Sigmoid colon (tissue), 7 donors: ENCODE data around the gene ANKRD53. TPM values are rescaled to one million over a fixed set of nuclear protein-coding genes. Genes with fewer than 3 reads are reported as not detected.
A peak's percentile ranks its signal among the peaks of the same experiment; 100 is the strongest.

ENCODE experiments used
- DNase-seq: peaks from one replicate; pipeline ENCODE4 v3.0.0-alpha.2; 2019
- H3K27ac ChIP-seq, 4 donors: fragments of 200-600 bp; sonication (generic); one replicate each; pipeline ENCODE4 v1.5.1; 2016 to 2019; ENCODE audit warnings: mild to moderate bottlenecking in 1 of 4
- H3K27me3 ChIP-seq, 3 donors: fragments of 200-600 bp; sonication (generic); one replicate each; pipeline ENCODE4 v1.5.1; 2019; ENCODE audit warnings: mild to moderate bottlenecking in 1 of 3
- H3K36me3 ChIP-seq, 4 donors: fragments of 200-600 bp; sonication (generic); one replicate each; pipeline ENCODE4 v1.5.1; 2016 to 2019
- H3K4me1 ChIP-seq, 4 donors: fragments of 200-600 bp; sonication (generic); one replicate each; pipeline ENCODE4 v1.5.1; 2017 to 2019
- H3K4me3 ChIP-seq, 4 donors: fragments of 200-600 bp; sonication (generic); one replicate each; pipeline ENCODE4 v1.5.1; 2017 to 2019; ENCODE audit warnings: mild to moderate bottlenecking in 2 of 4, moderate library complexity in 1 of 4
- H3K9me3 ChIP-seq, 4 donors: fragments of 200-600 bp in 3 of 4; sonication (generic) in 3 of 4; one replicate each; pipeline versions ENCODE4 v1.5.1 to v1.6.1; 2013 to 2019
- EP300 ChIP-seq, 4 donors: sonication (generic); formaldehyde crosslinking; IDR thresholded peaks; one replicate each; pipeline ENCODE4 v1.6.1; 2017; ENCODE audit warnings: antibody characterized with exemption in 4 of 4
- POLR2A ChIP-seq, 2 donors: fragments of 450-650 bp; IDR thresholded peaks; one replicate each; pipeline ENCODE4 v1.6.1; 2016; ENCODE audit warnings: antibody characterized with exemption in 2 of 2, mild to moderate bottlenecking in 2 of 2, moderate library complexity in 2 of 2
- POLR2AphosphoS5 ChIP-seq, 4 donors: sonication (generic); formaldehyde crosslinking; IDR thresholded peaks; one replicate each; pipeline ENCODE4 v1.6.1; 2017; ENCODE audit warnings: antibody characterized with exemption in 4 of 4
- WGBS, 2 donors: extraction: QIAGEN DNeasy Blood & Tissue Kit; methylation state at CpG; one replicate each; pipeline ENCODE4 v1.1.7; 2013; 5-methylcytosine and 5-hydroxymethylcytosine counted together
- intact Hi-C: fragments of 100-400 bp; cut with DNase I; formaldehyde crosslinking; loops from one replicate; pipeline ENCODE4 v1.15.1; 2023
- polyA plus RNA-seq, 3 donors: library from polyadenylated mRNA; stranded (reverse); fragments of 200-250 nt; gene quantifications; one replicate each; pipeline ENCODE4 v1.2.3, GENCODE V29; 2013
- total RNA-seq, 4 donors: library from RNA; depleted of rRNA; stranded (reverse); fragments of >200 nt; gene quantifications; one replicate each; pipeline ENCODE4 v1.1.0, GENCODE V29; 2016
- TF ChIP-seq, protein P1 (sequence below), 4 experiments: fragments of 450-650 bp in 3 of 4; fragments of 200-600 bp in 1 of 4; IDR thresholded peaks; one replicate each; pipeline ENCODE4 v1.5.1; 2016 to 2019; ENCODE audit warnings: antibody characterized with exemption in 4 of 4, mild to moderate bottlenecking in 3 of 4, moderate library complexity in 2 of 4
- donor health status: healthy with polysubstance abuse.
- donor health status: Bipolar disorder and iron deficiency.
- donor health status: healthy.

ANKRD53 gene
- total and polyA plus RNA-seq, 7 donors: 0.49 to 1.9 (median 1.0) TPM; not detected in 1

GRCh38 chr2:70983506-70984227, 5.2 kb downstream of the ANKRD53 start:
- H3K4me3 ChIP-seq: no peak overlapping the region
- 92 to 94% methylated on average over 8 of the region's 8 CpGs for WGBS, 2 donors
- peaks cover 6 to 34% (median 24%) of the 10 kb centered on the region in 4 donors for H3K36me3 ChIP-seq
- no peaks in the 10 kb centered on the region for H3K9me3 ChIP-seq
- TF ChIP-seq, protein P1, sequence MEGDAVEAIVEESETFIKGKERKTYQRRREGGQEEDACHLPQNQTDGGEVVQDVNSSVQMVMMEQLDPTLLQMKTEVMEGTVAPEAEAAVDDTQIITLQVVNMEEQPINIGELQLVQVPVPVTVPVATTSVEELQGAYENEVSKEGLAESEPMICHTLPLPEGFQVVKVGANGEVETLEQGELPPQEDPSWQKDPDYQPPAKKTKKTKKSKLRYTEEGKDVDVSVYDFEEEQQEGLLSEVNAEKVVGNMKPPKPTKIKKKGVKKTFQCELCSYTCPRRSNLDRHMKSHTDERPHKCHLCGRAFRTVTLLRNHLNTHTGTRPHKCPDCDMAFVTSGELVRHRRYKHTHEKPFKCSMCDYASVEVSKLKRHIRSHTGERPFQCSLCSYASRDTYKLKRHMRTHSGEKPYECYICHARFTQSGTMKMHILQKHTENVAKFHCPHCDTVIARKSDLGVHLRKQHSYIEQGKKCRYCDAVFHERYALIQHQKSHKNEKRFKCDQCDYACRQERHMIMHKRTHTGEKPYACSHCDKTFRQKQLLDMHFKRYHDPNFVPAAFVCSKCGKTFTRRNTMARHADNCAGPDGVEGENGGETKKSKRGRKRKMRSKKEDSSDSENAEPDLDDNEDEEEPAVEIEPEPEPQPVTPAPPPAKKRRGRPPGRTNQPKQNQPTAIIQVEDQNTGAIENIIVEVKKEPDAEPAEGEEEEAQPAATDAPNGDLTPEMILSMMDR (IDR thresholded peaks at IDR 0.05): no peak
- TF ChIP-seq POLR2AphosphoS5 (IDR thresholded peaks at IDR 0.05) (no peak), POLR2A (IDR thresholded peaks at IDR 0.05) (no peak), EP300 (IDR thresholded peaks at IDR 0.05) (no peak)
- peaks cover 0 to 14% (median 6%) of the 10 kb centered on the region in 4 donors for H3K4me1 ChIP-seq
- peak; percentile 20 for DNase-seq
- no peaks in the 10 kb centered on the region for H3K27me3 ChIP-seq
- intact Hi-C loops: no loop called here
- H3K27ac ChIP-seq: no peak overlapping the region

GRCh38 chr2:70984228-70984575, 5.8 kb downstream of the ANKRD53 start:
- intact Hi-C loops: no loop called here
- Histone ChIP-seq H3K27me3 (no peaks in the 10 kb centered on the region), H3K9me3 (no peaks in the 10 kb centered on the region), H3K4me1 (peaks cover 0 to 10% (median under 1%) of the 10 kb centered on the region in 4 donors), H3K27ac (no peak overlapping the region), H3K4me3 (no peak overlapping the region), H3K36me3 (peaks cover 12 to 39% (median 29%) of the 10 kb centered on the region in 4 donors)
- peak; percentile 37 for DNase-seq
- TF ChIP-seq POLR2AphosphoS5 (IDR thresholded peaks at IDR 0.05) (no peak), POLR2A (IDR thresholded peaks at IDR 0.05) (no peak), EP300 (IDR thresholded peaks at IDR 0.05) (no peak)
- TF ChIP-seq, protein P1 (IDR thresholded peaks at IDR 0.05): no peak
- WGBS, 2 donors: 87 to 88% methylated on average over 3 of the region's 3 CpGs

DNA sequence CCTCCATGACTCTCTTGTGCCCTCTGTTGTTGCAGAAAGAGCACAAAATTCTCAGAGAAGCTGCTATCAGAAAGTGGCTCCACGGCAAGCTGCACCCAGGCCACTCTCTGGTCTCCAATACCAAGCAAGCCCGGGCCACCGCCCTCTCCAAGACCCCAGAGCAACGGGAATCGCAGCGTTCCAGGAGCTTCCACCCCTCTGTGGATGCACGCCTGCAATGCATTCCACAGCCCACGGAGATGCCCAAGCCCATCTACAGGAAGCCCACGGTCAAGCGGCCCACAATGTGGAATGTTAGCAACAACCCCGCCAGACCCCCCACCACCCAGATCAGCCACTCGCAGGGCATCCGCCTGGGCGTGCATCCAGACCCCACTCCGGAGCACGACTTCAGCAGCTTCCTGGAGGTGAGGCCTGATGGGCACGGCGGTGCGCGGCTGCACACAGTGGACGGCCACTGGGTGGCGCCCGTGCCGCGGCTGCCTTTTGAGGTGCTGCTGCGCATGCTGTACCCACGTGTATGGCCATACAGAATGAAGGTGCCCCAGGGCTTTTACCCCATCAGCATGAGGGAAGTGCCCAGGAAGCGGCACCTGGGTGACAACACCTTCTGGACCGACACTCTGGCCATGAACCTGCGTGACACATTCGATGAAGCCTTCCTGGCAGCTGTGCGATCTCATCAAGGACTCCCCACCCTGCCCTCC, 6.3 kb downstream of the ANKRD53 start:
- Histone ChIP-seq H3K36me3 (peaks cover 13 to 44% (median 33%) of the 10 kb centered on the region in 4 donors), H3K9me3 (no peaks in the 10 kb centered on the region), H3K27ac (no peak overlapping the region), H3K27me3 (no peaks in the 10 kb centered on the region), H3K4me3 (no peak overlapping the region), H3K4me1 (peaks cover 0 to 8% (median 0%) of the 10 kb centered on the region in 4 donors)
- TF ChIP-seq EP300 (IDR thresholded peaks at IDR 0.05): no peak
- TF ChIP-seq POLR2AphosphoS5 (IDR thresholded peaks at IDR 0.05): no peak
- TF ChIP-seq, protein P1 (IDR thresholded peaks at IDR 0.05): peak in 3 of 4 experiments; percentile 38 to 70 (median 60)
- intact Hi-C loops: no loop called here
- DNase-seq: peak; percentile 71
- 25 to 29% methylated on average over 32 of the region's 32 CpGs for WGBS, 2 donors

GRCh38 chr2:70985283-70985688, 6.9 kb downstream of the ANKRD53 start:
- intact Hi-C loops: no loop called here
- no peak for TF ChIP-seq POLR2AphosphoS5 (IDR thresholded peaks at IDR 0.05)
- no peak for TF ChIP-seq POLR2A (IDR thresholded peaks at IDR 0.05)
- no peak for TF ChIP-seq EP300 (IDR thresholded peaks at IDR 0.05)
- TF ChIP-seq, protein P1 (IDR thresholded peaks at IDR 0.05): no peak
- DNase-seq: peak; percentile 60
- Histone ChIP-seq H3K4me1 (peaks cover 0 to 8% (median 0%) of the 10 kb centered on the region in 4 donors), H3K9me3 (no peaks in the 10 kb centered on the region), H3K27me3 (no peaks in the 10 kb centered on the region), H3K36me3 (peaks cover 13 to 50% (median 37%) of the 10 kb centered on the region in 4 donors), H3K4me3 (no peak overlapping the region), H3K27ac (no peak overlapping the region)
- 75 to 77% methylated on average over 5 of the region's 5 CpGs for WGBS, 2 donors
